ENCODE data around the gene ASTN2. TPM values are rescaled to one million over a fixed set of nuclear protein-coding genes. Genes with fewer than 3 reads are reported as not detected.

The ASTN2 gene
- total and polyA plus RNA-seq, 4 donors, result 0.57 to 2.9 (median 1.4) TPM

DNA sequence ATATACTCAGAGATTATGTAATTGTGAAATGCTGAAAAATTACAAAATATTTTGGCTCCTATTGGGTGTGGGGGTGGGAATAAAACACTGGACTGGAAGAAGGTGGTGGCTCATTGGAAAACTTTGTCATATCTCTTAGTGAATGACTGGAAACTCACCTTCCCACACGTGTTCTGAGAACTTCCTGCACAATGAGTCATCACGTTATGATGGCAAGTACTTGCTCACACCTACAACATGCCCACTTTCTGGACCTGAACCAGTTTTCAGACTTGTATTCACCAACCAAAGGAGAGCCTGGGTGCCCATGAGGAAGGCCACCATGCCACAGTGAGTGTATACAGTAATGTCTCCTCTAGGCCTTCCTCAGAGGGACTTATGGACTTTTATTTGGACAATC is 294.8 kb downstream of the ASTN2 start:
- TF ChIP-seq SP1 (IDR thresholded peaks at IDR 0.05) (no peak), HNF4A (conservative IDR thresholded peaks at IDR 0.05) (no peak)
- TF ChIP-seq, protein P1, sequence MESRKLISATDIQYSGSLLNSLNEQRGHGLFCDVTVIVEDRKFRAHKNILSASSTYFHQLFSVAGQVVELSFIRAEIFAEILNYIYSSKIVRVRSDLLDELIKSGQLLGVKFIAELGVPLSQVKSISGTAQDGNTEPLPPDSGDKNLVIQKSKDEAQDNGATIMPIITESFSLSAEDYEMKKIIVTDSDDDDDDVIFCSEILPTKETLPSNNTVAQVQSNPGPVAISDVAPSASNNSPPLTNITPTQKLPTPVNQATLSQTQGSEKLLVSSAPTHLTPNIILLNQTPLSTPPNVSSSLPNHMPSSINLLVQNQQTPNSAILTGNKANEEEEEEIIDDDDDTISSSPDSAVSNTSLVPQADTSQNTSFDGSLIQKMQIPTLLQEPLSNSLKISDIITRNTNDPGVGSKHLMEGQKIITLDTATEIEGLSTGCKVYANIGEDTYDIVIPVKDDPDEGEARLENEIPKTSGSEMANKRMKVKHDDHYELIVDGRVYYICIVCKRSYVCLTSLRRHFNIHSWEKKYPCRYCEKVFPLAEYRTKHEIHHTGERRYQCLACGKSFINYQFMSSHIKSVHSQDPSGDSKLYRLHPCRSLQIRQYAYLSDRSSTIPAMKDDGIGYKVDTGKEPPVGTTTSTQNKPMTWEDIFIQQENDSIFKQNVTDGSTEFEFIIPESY (IDR thresholded peaks at IDR 0.05), result no peak
- TF ChIP-seq, protein P2, sequence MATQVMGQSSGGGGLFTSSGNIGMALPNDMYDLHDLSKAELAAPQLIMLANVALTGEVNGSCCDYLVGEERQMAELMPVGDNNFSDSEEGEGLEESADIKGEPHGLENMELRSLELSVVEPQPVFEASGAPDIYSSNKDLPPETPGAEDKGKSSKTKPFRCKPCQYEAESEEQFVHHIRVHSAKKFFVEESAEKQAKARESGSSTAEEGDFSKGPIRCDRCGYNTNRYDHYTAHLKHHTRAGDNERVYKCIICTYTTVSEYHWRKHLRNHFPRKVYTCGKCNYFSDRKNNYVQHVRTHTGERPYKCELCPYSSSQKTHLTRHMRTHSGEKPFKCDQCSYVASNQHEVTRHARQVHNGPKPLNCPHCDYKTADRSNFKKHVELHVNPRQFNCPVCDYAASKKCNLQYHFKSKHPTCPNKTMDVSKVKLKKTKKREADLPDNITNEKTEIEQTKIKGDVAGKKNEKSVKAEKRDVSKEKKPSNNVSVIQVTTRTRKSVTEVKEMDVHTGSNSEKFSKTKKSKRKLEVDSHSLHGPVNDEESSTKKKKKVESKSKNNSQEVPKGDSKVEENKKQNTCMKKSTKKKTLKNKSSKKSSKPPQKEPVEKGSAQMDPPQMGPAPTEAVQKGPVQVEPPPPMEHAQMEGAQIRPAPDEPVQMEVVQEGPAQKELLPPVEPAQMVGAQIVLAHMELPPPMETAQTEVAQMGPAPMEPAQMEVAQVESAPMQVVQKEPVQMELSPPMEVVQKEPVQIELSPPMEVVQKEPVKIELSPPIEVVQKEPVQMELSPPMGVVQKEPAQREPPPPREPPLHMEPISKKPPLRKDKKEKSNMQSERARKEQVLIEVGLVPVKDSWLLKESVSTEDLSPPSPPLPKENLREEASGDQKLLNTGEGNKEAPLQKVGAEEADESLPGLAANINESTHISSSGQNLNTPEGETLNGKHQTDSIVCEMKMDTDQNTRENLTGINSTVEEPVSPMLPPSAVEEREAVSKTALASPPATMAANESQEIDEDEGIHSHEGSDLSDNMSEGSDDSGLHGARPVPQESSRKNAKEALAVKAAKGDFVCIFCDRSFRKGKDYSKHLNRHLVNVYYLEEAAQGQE (IDR thresholded peaks at IDR 0.05), result no peak
- 62% methylated on average over 2 of the region's 2 CpGs for whole genome bisulfite sequencing
- H3K36me3 ChIP-seq (ENCODE audit: control insufficient read depth in 4 of 4, insufficient read depth in 3 of 4, low read depth in 1 of 4, low read length in 3 of 4), result no peaks in the 10 kb centered on the region
- H3K4me3 ChIP-seq (ENCODE audit: low read depth in 1 of 3, low read length in 3 of 3), result no peak overlapping the region
- H3K4me1 ChIP-seq (ENCODE audit: control insufficient read depth in 4 of 4, insufficient read depth in 4 of 4, low read length in 3 of 4), result no peaks in the 10 kb centered on the region
- H3K9me3 ChIP-seq (ENCODE audit: control insufficient read depth in 4 of 4, low read length in 3 of 4), result no peaks in the 10 kb centered on the region
- H3K27ac ChIP-seq (ENCODE audit: low read depth in 1 of 2, low read length in 2 of 2), result no peak overlapping the region
- no peak for DNase-seq (ENCODE audit: low spot score)
- no peak overlapping the region for H3K9ac ChIP-seq (ENCODE audit: low read depth in 1 of 2, low read length in 2 of 2)
- peaks cover 0 to 2% (median 0%) of the 10 kb centered on the region in 4 donors for H3K27me3 ChIP-seq (ENCODE audit: control insufficient read depth in 4 of 4, insufficient read depth in 4 of 4, low read length in 3 of 4)

DNA sequence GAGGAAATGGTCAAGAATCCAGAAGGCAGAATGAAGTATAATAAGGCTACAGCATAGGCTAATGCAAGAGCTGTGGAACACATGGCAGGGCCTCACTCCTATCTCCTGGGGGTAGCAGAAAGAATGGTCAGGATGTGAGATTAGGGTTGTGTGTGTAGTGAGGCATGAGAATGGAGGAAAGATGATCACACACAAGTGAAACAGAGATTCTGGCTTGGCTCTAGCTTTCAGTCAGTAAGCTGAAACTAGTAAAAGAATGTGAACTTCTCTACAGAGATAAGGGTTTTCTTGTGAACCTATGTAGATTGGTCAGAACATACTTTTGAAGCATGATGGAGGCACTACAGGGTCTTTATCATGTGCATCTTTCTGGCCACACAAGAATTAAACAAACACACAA is 298.8 kb downstream of the ASTN2 start:
- TF ChIP-seq, protein P3, sequence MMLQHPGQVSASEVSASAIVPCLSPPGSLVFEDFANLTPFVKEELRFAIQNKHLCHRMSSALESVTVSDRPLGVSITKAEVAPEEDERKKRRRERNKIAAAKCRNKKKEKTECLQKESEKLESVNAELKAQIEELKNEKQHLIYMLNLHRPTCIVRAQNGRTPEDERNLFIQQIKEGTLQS (IDR thresholded peaks at IDR 0.05), result no peak
- TF ChIP-seq JUND (IDR thresholded peaks at IDR 0.05), result no peak
- TF ChIP-seq RAD21 (IDR thresholded peaks at IDR 0.05), result no peak
- no peak for TF ChIP-seq YY1 (IDR thresholded peaks at IDR 0.05)
- TF ChIP-seq HNF4A (conservative IDR thresholded peaks at IDR 0.05), result no peak
- TF ChIP-seq, protein P4, sequence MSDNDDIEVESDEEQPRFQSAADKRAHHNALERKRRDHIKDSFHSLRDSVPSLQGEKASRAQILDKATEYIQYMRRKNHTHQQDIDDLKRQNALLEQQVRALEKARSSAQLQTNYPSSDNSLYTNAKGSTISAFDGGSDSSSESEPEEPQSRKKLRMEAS (IDR thresholded peaks at IDR 0.05), result no peak
- TF ChIP-seq, protein P5, sequence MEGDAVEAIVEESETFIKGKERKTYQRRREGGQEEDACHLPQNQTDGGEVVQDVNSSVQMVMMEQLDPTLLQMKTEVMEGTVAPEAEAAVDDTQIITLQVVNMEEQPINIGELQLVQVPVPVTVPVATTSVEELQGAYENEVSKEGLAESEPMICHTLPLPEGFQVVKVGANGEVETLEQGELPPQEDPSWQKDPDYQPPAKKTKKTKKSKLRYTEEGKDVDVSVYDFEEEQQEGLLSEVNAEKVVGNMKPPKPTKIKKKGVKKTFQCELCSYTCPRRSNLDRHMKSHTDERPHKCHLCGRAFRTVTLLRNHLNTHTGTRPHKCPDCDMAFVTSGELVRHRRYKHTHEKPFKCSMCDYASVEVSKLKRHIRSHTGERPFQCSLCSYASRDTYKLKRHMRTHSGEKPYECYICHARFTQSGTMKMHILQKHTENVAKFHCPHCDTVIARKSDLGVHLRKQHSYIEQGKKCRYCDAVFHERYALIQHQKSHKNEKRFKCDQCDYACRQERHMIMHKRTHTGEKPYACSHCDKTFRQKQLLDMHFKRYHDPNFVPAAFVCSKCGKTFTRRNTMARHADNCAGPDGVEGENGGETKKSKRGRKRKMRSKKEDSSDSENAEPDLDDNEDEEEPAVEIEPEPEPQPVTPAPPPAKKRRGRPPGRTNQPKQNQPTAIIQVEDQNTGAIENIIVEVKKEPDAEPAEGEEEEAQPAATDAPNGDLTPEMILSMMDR (IDR thresholded peaks at IDR 0.05; ENCODE audit: low read depth, low read length, missing input control), result no peak
- TF ChIP-seq EGR1 (IDR thresholded peaks at IDR 0.05; ENCODE audit: low read depth in 2 of 2), result no peak
- no peak for TF ChIP-seq NR2F2 (IDR thresholded peaks at IDR 0.05)
- TF ChIP-seq, protein P2 (IDR thresholded peaks at IDR 0.05), result no peak
- TF ChIP-seq FOXA1 (IDR thresholded peaks at IDR 0.05), result no peak
- TF ChIP-seq TAF1 (conservative IDR thresholded peaks at IDR 0.05), result no peak
- H3K36me3 ChIP-seq (ENCODE audit: control insufficient read depth in 4 of 4, insufficient read depth in 3 of 4, low read depth in 1 of 4, low read length in 3 of 4), result no peaks in the 10 kb centered on the region

More for the DNA sequence above, 298.8 kb downstream of the ASTN2 start:
- Histone ChIP-seq H3K27me3 (ENCODE audit: control insufficient read depth in 4 of 4, insufficient read depth in 4 of 4, low read length in 3 of 4) (no peaks in the 10 kb centered on the region), H3K4me1 (ENCODE audit: control insufficient read depth in 4 of 4, insufficient read depth in 4 of 4, low read length in 3 of 4) (no peaks in the 10 kb centered on the region), H3K4me3 (ENCODE audit: low read depth in 1 of 3, low read length in 3 of 3) (no peak overlapping the region), H3K9me3 (ENCODE audit: control insufficient read depth in 4 of 4, low read length in 3 of 4) (no peaks in the 10 kb centered on the region), H3K9ac (ENCODE audit: low read depth in 1 of 2, low read length in 2 of 2) (no peak overlapping the region), H3K27ac (ENCODE audit: low read depth in 1 of 2, low read length in 2 of 2) (no peak overlapping the region)
- DNase-seq (ENCODE audit: low spot score), result no peak

Measured in liver (tissue), 9 donors.